ENCODE data around the gene CROCC2.
"Not testable (repeated sequence)": the region's sequence is repeated elsewhere in the genome, so short reads cannot be mapped to it uniquely, and the experiment has no call there.

Gene CROCC2

GRCh38 chr2:240965905-240966456, 59.8 kb downstream of the CROCC2 start:
- no peak for DNase-seq (ENCODE audit: low spot score)

- DNase-seq (ENCODE audit: low spot score), result no peak
Observed at GRCh38 chr2:240966457-240966905, 60.3 kb downstream of the CROCC2 start.

- no peak for DNase-seq (ENCODE audit: low spot score)
Observed at GRCh38 chr2:240966906-240967680, 61.0 kb downstream of the CROCC2 start.

- no peak for DNase-seq (ENCODE audit: low spot score)
Observed at GRCh38 chr2:240967681-240968621, 61.8 kb downstream of the CROCC2 start.

GRCh38 chr2:240968731-240969624, 62.8 kb downstream of the CROCC2 start:
- no peak for DNase-seq (ENCODE audit: low spot score)

- no peak for DNase-seq (ENCODE audit: low spot score)
Observed at GRCh38 chr2:240970104-240970503, 64.0 kb downstream of the CROCC2 start.

- DNase-seq (ENCODE audit: low spot score), result no peak
Observed at GRCh38 chr2:240970816-240971215, 64.7 kb downstream of the CROCC2 start.

GRCh38 chr2:240972201-240972600, 66.1 kb downstream of the CROCC2 start:
- no peak for DNase-seq (ENCODE audit: low spot score)

- DNase-seq (ENCODE audit: low spot score), result no peak
Observed at GRCh38 chr2:240972636-240973521, 66.7 kb downstream of the CROCC2 start.

- no peak for DNase-seq (ENCODE audit: low spot score)
Observed at GRCh38 chr2:240974771-240975572, 68.8 kb downstream of the CROCC2 start.

GRCh38 chr2:240975903-240976302, 69.8 kb downstream of the CROCC2 start:
- not testable (repeated sequence) for DNase-seq (ENCODE audit: low spot score)

GRCh38 chr2:240981280-240981679, 75.1 kb downstream of the CROCC2 start:
- DNase-seq (ENCODE audit: low spot score), result no peak

GRCh38 chr2:240981871-240982800, 76.0 kb downstream of the CROCC2 start:
- no peak for DNase-seq (ENCODE audit: low spot score)

GRCh38 chr2:240982821-240983281, 76.7 kb downstream of the CROCC2 start:
- no peak for DNase-seq (ENCODE audit: low spot score)

GRCh38 chr2:240983361-240983995, 77.3 kb downstream of the CROCC2 start:
- DNase-seq (ENCODE audit: low spot score), result no peak

- DNase-seq (ENCODE audit: low spot score), result no peak
Observed at GRCh38 chr2:240983996-240984498, 77.9 kb downstream of the CROCC2 start.

Data from SK-N-DZ (cell line).